Activated CD4-positive, alpha-beta T cell treated with anti-CD3 and anti-CD28 coated beads for 4 hours (primary cell): Measurements from ENCODE around the gene WHAMM.
"Not testable (repeated sequence)": the region's sequence is repeated elsewhere in the genome, so short reads cannot be mapped to it uniquely, and the experiment has no call there.

Experiments
- DNase-seq, 2 donors: peaks; one replicate each; pipeline ENCODE4 v3.0.0-alpha.2; 2020

WHAMM gene

GRCh38 chr15:82803793-82804574, 5.4 kb upstream of the WHAMM start:
- no peak for DNase-seq

GRCh38 chr15:82804575-82804949, 4.9 kb upstream of the WHAMM start:
- no peak for DNase-seq

- DNase-seq: no peak
Observed at GRCh38 chr15:82805994-82806406, 3.4 kb upstream of the WHAMM start, which contains the start of gene FSD2. FSD2 (minus strand) TSS chr15:82806069; CDS start chr15:82787390, 18,679 bp downstream.

- DNase-seq: no peak
Observed at GRCh38 chr15:82807920-82808633, 1.4 kb upstream of the WHAMM start.

GRCh38 chr15:82808634-82809041, 790 bp upstream of the WHAMM start:
- no peak for DNase-seq

GRCh38 chr15:82810061-82810889, 847 bp downstream of the WHAMM start:
- DNase-seq: peak; percentile 15 to 18

- DNase-seq: peak; percentile 29 to 46
Observed at GRCh38 chr15:82810890-82811426, 1.5 kb downstream of the WHAMM start.

GRCh38 chr15:82812994-82813393, 3.6 kb downstream of the WHAMM start:
- DNase-seq: no peak

GRCh38 chr15:82820128-82820527, 10.7 kb downstream of the WHAMM start:
- DNase-seq: no peak

GRCh38 chr15:82821396-82821795, 12.0 kb downstream of the WHAMM start:
- not testable (repeated sequence) for DNase-seq

GRCh38 chr15:82821851-82822250, 12.4 kb downstream of the WHAMM start:
- DNase-seq: not testable (repeated sequence)

- DNase-seq: no peak
Observed at GRCh38 chr15:82823049-82823448, 13.6 kb downstream of the WHAMM start.

- no peak for DNase-seq
Observed at GRCh38 chr15:82828075-82828474, 18.6 kb downstream of the WHAMM start.

GRCh38 chr15:82829234-82829633, 19.8 kb downstream of the WHAMM start:
- no peak for DNase-seq

- no peak for DNase-seq
Observed at GRCh38 chr15:82830427-82831173, 21.2 kb downstream of the WHAMM start.

GRCh38 chr15:82831894-82832600, 22.6 kb downstream of the WHAMM start:
- no peak for DNase-seq

- DNase-seq: peak; percentile 34 to 39
Observed at GRCh38 chr15:82832601-82833361, 23.4 kb downstream of the WHAMM start.

- no peak for DNase-seq
Observed at GRCh38 chr15:82833362-82833682, 23.9 kb downstream of the WHAMM start.

GRCh38 chr15:82835391-82835917, 26.0 kb downstream of the WHAMM start:
- no peak for DNase-seq

GRCh38 chr15:82838096-82838735, 28.8 kb downstream of the WHAMM start:
- DNase-seq: no peak
